Measurements from ENCODE around the gene GNAS. TPM values are rescaled to one million over a fixed set of nuclear protein-coding genes. Genes with fewer than 3 reads are reported as not detected.

Gene GNAS
- total RNA-seq, 2 donors from 2014 or later = 1,246 to 1,267 TPM

DNA sequence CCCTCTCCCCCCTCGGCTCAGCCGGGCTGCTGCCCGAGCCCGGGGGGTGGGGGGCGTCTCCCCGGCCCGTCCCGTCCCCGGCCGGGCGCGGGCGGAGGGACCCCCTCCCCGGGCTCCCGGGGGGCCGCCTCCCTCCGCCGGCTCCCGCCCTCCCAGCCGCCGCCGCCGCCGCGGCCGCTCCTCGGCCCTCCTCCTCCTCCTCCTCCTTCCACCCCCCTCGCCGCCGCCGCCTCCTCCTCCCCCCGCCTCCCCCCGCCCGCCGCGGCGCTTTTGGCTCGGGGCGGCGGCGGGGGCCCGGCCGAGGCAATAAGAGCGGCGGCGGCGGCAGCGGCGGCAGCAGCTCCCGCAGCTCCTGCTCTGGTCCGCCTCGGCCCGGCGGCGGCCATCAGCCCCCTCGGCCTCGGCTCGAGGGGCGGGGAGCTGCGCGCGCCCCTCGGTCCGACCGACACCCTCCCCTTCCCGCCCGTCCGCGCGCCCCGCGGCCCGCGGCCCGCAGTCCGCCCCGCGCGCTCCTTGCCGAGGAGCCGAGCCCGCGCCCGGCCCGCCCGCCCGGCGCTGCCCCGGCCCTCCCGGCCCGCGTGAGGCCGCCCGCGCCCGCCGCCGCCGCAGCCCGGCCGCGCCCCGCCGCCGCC lies 38.7 kb downstream of the GNAS start:
- Histone ChIP-seq H3K27me3 (ENCODE audit: control insufficient read depth, insufficient read depth, low read length, poor library complexity, severe bottlenecking) (no peaks in the 10 kb centered on the region), H3K4me1 (ENCODE audit: control insufficient read depth, insufficient read depth, low read length) (peaks cover 14% of the 10 kb centered on the region), H3K27ac (ENCODE audit: low read depth, low read length) (peak overlapping the region; percentile 62), H3K9me3 (ENCODE audit: control insufficient read depth, low read length) (no peaks in the 10 kb centered on the region), H3K4me3 (ENCODE audit: low read length) (peak overlapping the region; percentile 86), H3K9ac (ENCODE audit: extremely low read depth, low read length, poor library complexity, severe bottlenecking) (peak overlapping the region; percentile 96), H3K36me3 (ENCODE audit: control insufficient read depth, insufficient read depth, low read length) (peaks cover 11% of the 10 kb centered on the region)
- peak; percentile 85 for DNase-seq
- H3K9me3 Mint-ChIP-seq = no peaks in the 10 kb centered on the region
- TF ChIP-seq CTCF (conservative IDR thresholded peaks at IDR 0.05) = no peak
- H3K27ac Mint-ChIP-seq = peak overlapping the region; percentile 70
- 0% methylated on average over 12 to 79 of the region's 105 CpGs for WGBS, 2 experiments (ENCODE audit: insufficient coverage in 1 of 2, insufficient read length in 1 of 2)
- peaks cover 5% of the 10 kb centered on the region for H3K36me3 Mint-ChIP-seq (ENCODE audit: low read depth)
- peaks cover 32% of the 10 kb centered on the region for H3K4me1 Mint-ChIP-seq
- peak overlapping the region; percentile 90 for H3K4me3 Mint-ChIP-seq
- H3K27me3 Mint-ChIP-seq (ENCODE audit: insufficient read depth) = no peaks in the 10 kb centered on the region

DNA sequence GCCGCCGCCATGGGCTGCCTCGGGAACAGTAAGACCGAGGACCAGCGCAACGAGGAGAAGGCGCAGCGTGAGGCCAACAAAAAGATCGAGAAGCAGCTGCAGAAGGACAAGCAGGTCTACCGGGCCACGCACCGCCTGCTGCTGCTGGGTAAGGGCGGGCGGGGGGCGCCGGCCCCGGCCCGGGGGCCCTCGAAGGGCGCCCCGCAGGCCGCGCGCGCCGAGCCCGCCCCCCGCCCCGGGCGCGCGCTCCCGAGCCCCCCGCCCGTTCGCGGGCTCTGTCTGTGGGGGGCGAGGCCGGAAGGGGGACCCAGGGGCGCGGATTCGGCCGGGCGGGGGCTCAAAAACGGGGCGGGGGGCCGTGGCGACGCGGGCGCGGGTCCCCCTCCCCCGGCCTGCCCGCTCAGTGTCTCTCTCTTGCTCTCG lies 39.2 kb downstream of the GNAS start:
- peak; percentile 81 for DNase-seq
- no peaks in the 10 kb centered on the region for H3K27me3 ChIP-seq (ENCODE audit: control insufficient read depth, insufficient read depth, low read length, poor library complexity, severe bottlenecking)

DNA sequence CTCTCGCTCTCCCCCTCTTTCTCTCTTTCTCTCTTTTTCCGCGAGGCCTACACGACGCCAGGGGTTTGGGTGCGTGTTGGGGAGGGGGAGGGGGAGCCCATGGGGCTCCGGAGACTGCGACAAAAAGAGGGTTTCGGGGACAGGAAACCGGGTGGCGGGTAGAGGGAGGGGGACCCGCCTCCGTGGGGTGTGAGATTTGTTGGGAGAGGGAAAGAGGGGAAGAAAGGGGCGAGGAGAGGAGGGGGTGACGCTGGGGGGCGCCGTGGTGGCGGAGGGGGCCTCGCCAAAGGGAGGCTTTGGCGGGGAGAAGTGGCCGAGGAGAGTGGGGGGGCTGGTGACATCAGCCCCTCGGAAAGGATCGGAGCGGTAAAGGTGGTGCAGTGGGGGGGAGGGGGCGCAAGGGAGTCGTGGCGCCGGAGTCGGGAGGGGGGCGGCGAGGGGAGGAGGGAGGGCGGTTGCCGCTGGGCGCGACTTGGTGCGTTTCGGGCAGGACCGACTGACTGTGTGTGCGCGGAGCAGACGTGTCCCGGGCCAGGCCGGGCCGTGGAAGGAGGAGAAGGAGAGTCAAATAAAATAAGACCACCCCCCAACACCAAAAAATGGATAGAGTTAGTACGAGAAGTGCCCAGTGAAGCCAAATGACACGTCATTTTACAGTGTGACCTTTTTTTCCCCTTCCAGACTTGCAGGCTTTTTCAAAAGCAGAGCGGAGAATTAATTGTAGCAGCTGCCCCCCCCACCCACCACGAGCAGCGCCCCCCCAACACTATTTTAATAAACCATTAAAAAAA lies 39.8 kb downstream of the GNAS start:
- H3K27me3 Mint-ChIP-seq (ENCODE audit: insufficient read depth) = no peaks in the 10 kb centered on the region

More for the DNA sequence above, 39.2 kb downstream of the GNAS start:
- Histone ChIP-seq H3K36me3 (ENCODE audit: control insufficient read depth, insufficient read depth, low read length) (peaks cover 17% of the 10 kb centered on the region), H3K4me3 (ENCODE audit: low read length) (peak overlapping the region; percentile 82), H3K9ac (ENCODE audit: extremely low read depth, low read length, poor library complexity, severe bottlenecking) (peak overlapping the region; percentile 96), H3K27ac (ENCODE audit: low read depth, low read length) (peak overlapping the region; percentile 94), H3K4me1 (ENCODE audit: control insufficient read depth, insufficient read depth, low read length) (peaks cover 14% of the 10 kb centered on the region), H3K9me3 (ENCODE audit: control insufficient read depth, low read length) (no peaks in the 10 kb centered on the region)
- no peak for TF ChIP-seq CTCF (conservative IDR thresholded peaks at IDR 0.05)
- 0 to 5% methylated on average over 4 to 44 of the region's 55 CpGs for WGBS, 2 experiments (ENCODE audit: insufficient coverage in 1 of 2, insufficient read length in 1 of 2)
- no peaks in the 10 kb centered on the region for H3K27me3 Mint-ChIP-seq (ENCODE audit: insufficient read depth)
- H3K4me1 Mint-ChIP-seq = peaks cover 37% of the 10 kb centered on the region
- peaks cover 11% of the 10 kb centered on the region for H3K36me3 Mint-ChIP-seq (ENCODE audit: low read depth)
- peak overlapping the region; percentile 90 for H3K4me3 Mint-ChIP-seq
- peak overlapping the region; percentile 98 for H3K27ac Mint-ChIP-seq
- no peaks in the 10 kb centered on the region for H3K9me3 Mint-ChIP-seq

More for the DNA sequence above, 39.8 kb downstream of the GNAS start:
- peaks cover 43% of the 10 kb centered on the region for H3K4me1 Mint-ChIP-seq
- peaks cover 16% of the 10 kb centered on the region for H3K36me3 Mint-ChIP-seq (ENCODE audit: low read depth)
- H3K9me3 Mint-ChIP-seq = no peaks in the 10 kb centered on the region
- peak overlapping the region; percentile 90 for H3K4me3 Mint-ChIP-seq
- peaks cover 17% of the 10 kb centered on the region for H3K4me1 ChIP-seq (ENCODE audit: control insufficient read depth, insufficient read depth, low read length)
- H3K27me3 ChIP-seq (ENCODE audit: control insufficient read depth, insufficient read depth, low read length, poor library complexity, severe bottlenecking) = no peaks in the 10 kb centered on the region
- peak overlapping the region; percentile 98 for H3K27ac Mint-ChIP-seq
- TF ChIP-seq CTCF (conservative IDR thresholded peaks at IDR 0.05) = no peak
- no peaks in the 10 kb centered on the region for H3K9me3 ChIP-seq (ENCODE audit: control insufficient read depth, low read length)
- peak overlapping the region; percentile 96 for H3K9ac ChIP-seq (ENCODE audit: extremely low read depth, low read length, poor library complexity, severe bottlenecking)
- peaks cover 23% of the 10 kb centered on the region for H3K36me3 ChIP-seq (ENCODE audit: control insufficient read depth, insufficient read depth, low read length)
- peak overlapping the region; percentile 94 for H3K27ac ChIP-seq (ENCODE audit: low read depth, low read length)
- WGBS, 2 experiments (ENCODE audit: insufficient coverage in 1 of 2, insufficient read length in 1 of 2) = 0 to 1% methylated on average over 1 to 25 of the region's 49 CpGs
- peak; percentile 88 for DNase-seq
- peak overlapping the region; percentile 82 for H3K4me3 ChIP-seq (ENCODE audit: low read length)
